GM18502 (cell line): ENCODE measurements around the gene NCAM2.
A peak's percentile ranks its signal among the peaks of the same experiment; 100 is the strongest.

ENCODE experiments used
- ATAC-seq: cut with Tn5 transposase; IDR thresholded peaks from one replicate; pipeline ENCODE4 v1.9.1; 2021; ENCODE audit warnings: mild to moderate bottlenecking; ENCODE audit not compliant: unreplicated experiment, poor library complexity

The NCAM2 gene

DNA sequence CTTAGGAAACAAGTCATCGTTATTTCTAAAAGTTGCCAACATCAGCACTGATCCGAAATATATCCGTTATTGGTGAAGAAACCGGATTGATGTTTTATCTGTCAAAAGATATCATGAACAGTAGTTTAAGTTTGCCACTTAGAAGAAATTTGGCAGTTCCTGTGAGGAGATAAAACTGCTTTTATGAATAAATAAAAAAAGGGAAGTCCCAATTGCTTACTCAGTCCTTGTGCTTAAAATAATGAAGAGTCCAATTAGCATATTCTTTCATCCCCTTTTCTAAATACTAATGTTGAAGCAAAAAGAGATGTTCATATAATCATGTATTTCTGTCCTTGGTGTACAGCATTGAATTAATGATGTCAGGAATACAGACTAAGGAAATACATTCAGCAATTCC is 164.6 kb downstream of the NCAM2 start:
- ATAC-seq = no peak

DNA sequence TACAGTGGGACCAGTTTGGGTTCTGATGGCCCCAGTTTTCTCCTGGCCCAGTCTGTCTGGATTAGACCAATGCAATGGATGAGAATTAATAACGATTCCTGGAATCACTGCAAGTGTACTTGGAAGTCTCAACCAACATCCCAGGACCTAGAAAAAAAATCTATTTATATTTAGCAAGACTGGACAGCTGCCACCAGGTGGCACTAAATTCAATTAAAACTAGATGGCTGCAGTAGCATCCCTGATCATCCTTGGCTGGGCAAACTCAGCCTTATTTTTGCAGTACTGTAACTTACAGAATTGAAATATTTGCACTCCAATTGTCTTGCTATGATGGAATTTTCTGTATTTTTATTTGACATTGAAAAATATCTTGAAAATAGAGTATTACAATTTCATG is 165.7 kb downstream of the NCAM2 start:
- ATAC-seq = peak; percentile 71

DNA sequence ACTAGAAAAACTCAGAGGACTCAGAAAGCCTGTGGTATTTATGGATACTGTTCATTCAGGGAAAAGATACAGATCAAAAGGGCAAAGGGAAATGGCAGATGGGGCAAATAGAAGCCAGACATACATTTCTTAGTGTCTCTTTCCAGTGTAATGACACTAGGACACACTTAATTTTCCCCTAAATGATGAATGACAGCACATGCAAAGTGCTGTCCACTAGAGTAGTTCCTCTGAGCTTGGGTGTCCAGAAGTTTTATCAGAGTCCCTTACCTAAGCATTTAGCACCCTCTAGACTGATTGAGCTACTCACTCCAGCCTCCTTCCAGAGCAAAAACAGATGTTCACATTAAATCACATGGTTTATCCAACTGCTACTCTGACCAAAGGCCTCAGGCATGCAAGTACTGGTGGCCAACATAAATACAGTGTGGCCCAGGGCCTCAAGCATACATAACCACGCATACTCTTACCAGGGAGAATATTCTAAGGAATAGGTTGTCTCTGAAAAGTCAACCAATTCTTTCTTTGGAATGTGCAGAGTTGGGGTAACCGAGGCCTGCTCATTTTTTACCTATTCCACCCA is 166.9 kb downstream of the NCAM2 start:
- no peak for ATAC-seq

DNA sequence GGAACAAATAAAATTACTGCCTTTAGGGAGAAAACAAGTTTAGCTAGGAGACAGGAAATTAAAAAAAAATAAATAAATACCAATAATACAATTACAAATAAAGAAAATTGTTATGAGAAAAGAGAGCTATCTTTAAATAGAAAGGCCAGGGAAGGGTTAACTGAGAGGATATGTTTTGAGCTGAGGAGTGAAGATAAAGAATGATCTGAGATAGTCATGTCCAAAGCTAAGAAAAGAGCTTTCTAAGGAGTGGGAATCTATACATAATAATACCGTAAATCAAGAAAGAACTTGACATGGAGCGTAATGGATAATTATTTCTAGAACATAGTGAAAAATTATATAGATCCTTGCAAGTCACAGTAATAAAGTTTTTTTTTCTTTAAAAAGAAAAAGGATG is 176.5 kb downstream of the NCAM2 start:
- ATAC-seq = no peak

DNA sequence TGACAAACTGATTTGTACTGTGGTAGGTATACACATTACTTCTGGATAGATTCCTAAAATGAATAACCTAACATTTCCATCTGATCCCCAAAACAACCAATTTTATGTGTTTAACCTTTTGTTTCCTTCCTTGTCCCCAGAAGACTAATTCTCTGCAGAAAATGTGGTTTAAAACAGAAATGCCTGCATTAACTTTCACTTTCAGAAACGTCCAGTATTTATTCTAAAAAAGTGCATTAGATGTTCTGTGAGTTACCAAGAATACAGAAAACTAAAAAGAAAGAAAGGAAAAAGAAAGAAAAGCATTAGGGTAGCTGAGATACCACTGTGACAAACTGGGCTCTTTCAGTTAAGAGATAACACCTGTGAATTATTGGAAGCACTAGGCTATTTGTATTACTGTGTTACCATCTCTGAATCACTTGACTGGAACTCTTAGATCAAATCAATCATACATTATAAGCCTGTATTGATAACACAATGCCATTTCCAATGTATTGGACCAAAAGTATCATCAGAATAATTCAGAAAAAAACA is 177.7 kb downstream of the NCAM2 start:
- ATAC-seq = no peak

DNA sequence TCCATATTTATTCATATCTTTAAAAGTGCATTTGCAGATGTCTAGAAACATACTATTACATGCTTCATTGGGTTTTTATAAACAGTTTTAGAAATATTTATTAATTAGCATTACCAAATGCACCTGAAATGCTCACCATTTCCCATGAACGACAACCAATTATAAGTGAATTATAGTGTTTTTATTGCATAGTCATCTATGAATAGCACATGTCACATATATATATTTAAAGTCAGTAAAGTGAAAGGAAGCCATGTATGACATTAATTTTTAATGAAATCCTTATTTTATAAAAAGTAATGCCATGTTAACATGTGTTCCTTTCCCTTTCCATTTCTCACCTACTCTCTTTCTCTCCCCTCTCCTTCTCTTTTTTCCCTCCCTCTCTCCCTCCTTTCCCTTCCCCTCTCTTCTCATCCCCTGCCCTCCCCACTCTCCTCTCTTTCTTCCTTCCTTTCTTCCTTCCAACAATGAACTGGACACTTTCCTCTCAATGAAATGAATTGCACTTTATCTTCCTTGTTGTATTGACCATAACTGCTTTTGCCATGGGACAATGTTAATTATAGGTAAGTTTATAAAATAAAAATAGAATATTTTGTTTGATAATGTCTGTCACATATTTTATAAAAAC is 179.3 kb downstream of the NCAM2 start:
- no peak for ATAC-seq

DNA sequence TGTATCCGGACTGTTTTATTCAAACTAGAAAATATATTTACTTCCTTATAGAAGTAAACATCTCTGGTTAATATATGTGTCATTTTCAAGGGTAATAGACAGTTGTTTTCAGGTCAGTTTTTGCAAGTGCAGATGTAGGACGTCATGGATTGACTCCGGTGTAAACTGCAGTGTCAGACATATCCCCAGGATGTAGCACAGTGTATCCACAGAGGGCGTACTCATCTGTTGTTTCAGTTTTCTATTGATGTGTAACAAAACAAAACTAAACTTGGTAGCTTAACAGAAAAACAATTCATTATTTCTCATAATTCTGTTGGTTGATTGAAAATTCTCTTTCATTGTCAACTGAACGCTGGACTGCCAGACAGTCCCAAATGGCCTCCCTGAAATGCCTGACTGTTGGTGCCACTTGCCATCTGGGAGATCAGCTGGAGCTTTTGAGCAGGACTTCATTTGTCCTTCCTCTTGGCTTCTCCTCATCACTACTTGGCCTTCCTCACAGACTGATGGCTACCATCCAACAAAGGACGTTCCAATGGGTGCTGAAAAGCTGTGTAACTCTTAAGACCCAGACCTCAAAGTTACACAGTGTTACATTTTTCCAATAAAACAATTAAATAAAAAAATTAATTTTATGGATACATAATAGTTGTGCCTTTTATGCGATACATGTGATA is 181.6 kb downstream of the NCAM2 start:
- ATAC-seq = no peak

DNA sequence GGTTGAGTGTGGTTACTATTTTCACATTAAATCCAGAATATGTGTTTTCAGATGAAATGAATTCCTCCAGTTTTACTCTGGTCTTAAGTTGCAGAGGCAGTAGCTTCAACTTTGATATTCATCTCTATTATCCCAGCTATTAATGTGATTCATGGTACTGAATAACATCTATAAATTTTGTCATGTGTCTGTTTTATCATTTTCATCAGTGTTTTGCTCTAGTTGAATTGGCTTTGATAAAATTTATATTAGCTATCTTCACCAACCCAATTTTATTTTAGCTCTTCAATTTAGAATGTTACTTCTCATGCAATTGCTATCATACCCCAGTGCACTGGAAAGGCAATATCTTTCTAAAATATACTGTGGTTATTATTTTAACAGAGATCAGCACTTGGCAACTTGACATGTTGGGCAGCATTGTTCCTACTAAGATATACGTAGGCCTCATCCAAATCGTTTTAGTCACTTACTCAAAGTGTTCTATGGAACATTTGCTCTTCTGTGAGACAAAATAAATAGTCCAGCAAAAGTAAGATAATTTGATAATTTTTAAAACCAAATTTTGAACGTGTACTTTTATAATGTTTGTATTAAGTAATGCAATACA is 184.3 kb downstream of the NCAM2 start:
- no peak for ATAC-seq

DNA sequence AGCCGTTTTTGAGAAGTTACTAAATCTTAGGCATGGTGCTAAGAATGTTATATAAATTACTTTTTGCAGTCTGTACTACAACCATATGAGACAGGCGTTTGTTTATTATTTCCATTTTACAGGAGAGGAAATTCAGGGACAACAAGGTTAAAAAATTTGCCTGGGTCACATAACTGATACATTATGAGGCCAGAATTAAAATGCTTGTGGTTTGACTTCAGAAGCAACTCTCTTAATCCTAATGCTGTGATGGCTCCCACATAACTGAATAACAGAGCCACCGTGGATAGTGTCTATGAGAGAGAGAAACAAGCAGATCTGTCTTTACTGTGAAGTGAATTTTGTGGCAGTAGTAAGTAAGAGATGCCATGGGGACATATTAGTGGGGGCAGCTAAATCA is 184.9 kb downstream of the NCAM2 start:
- no peak for ATAC-seq

DNA sequence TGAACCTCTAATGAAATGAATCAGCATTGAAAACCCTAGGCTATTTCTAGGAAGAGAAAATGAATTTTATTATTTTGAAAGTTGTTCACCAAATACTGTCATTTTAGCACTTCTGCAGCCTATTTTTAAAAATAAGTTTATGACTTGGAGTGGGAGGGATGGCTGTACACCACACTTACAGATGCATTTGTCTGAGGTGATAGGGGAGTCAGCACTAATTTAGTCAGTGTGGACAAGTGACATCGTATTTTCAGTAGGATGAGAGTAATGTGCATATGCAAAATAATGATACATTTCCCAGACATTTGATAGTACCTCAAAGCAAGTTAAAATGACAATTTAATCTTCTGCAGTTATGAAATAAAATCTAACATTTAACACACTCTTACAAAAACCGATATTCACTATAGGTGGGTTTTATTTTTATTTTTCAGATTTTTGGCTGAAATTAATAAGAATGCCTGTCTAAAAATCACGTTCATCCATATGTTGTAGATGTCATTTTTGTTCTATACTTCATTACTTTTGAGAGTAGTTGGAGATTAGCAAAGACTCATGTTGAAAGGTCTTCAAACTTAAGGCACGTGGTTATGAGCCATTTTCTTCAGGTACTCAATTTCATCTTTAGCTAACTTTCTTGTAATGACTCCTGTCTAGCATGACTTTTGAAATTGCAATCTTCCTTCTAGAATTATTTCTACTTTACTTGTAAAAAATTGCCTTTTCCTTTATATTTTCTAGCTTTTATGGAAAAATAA is 186.7 kb downstream of the NCAM2 start:
- no peak for ATAC-seq

DNA sequence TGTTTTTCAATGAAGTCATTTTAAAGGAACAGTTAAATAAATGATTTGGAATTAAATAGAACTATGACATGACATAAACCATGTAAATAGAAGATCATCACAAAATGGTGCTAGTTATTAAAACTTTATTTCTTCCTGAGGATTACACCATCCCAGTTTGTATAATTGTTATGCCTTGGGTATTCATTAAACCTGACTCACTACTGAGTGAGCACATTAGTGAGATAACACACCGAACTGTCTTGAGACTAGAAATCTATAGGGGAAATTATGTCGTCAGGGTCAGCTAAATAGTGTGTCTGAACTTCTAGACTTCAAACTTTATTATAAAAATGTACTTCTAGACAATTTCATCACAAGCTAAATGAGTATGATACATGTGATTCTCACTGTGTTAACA is 189.4 kb downstream of the NCAM2 start:
- no peak for ATAC-seq

DNA sequence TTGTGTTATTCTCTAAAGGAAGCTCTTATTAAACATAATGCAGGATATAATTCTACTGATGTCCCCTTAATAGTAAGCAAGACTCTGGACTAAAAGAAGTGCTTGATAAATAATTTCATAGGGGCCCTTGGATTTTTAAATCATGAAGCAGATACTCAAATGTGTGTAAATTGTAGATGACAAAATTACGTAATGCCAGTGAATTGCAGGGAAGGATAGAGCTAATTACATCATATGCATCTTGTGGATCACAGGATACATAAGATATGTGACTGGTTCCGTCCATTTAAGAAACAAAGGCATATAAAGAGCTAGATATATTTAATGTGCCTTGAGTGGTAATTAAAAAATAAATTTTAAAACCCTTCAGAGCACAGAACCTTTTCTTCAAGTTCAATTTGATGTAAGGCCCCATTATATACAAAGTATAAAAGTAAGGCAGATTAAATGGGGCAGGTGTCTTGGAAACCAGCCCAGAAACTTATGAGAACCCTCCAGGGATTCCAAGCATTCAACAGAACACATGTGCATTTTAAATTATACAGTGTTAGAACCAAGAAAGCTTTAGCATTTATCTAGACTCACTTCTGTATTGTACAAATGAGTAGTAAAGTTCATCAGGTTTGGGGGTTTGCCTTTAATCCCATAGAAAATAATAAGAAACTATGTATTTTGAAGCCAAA is 190.4 kb downstream of the NCAM2 start:
- ATAC-seq = no peak

DNA sequence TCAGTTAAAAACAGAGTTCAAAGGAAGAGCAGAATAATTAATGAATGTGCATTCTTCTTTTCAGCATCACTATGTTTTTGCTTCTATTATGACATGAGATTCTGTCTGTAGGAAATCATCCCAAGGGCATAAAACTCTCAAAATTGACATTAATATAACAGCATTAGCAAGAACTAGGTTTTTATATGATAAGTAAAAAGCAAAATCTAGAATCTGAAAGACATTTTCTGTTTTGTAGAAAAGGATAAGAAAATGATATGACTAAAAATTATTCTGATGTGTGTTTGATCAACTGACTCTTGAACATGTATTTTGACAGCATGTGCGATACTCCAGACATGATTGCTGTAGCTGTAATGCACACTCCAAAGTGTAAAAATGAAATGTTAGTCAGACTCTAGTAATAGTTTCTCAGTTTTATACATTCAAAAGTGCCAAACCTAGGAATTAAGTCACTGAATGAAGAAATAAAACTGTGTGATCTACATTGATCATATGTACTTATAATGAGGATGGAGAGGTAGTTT is 197.3 kb downstream of the NCAM2 start:
- ATAC-seq = no peak

DNA sequence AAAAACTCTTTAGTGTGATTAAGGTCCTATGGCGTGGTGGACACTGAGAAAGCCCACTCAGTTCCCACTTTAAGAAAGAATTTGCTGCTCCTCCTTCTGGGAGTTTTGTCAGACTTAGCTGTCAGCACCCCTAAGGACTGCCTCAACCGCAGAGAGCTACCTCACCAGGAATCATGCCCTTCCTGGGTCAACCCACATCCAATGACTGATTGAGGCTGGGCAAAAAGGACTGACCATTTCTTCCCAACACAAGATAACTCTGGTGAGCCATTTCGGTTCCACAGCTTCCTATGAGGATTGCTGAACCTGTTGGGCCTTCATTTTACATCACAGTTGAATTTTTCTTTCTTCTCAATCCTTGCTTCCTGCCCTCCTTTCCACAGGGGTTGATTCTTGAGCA is 197.9 kb downstream of the NCAM2 start:
- ATAC-seq = no peak

DNA sequence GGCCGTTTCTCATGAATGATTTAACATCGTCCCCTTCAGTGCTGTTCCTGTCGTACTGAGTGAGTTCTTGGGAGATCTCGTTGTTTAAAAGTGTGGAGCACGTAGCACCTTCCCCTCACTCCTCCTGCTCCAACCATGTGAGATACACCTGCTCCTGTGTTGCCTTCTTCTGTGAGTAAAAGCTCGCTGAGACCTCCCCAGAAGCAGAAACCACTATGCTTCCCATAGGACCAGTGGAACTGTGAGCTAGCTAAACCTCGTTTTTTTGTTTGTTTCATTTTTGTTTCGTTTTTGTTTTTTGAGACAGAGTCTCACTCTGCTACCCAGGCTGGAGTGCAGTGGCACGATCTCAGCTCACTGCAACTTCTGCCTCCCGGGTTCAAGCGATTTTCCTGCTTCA is 198.6 kb downstream of the NCAM2 start:
- no peak for ATAC-seq

DNA sequence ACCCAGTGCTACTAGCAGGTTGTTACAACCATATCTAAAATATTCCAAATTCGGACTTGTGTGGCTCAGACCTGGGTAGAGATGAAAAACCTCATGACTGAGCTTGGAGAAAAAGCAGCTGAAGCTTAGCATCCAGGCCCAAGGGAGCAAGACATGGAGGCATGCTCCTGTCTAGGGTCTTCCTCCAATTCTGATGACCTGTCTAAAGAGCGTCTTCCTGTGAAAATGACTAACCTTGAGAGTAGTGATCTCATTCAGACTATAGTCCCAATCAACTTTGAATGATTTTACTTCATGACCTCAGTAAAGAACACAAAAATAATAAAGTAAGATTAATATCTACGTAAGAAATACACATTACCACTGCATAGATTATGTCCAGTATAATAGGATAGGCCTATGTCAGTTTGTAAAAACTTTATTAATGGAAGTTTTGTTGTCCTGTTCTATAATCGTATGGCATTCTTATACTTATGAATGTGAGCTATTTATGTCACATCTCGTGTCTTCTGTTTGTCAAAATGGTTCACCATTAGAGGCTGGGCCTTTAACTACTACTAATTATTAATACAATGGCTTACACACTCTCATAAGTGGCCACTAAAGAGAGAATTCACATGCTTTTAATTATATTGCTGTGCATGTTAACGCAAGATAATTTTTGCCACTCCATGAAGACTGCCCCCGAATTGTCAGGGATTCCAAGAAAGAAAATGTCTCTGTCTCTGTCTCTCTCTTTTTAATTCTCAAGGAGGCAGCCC is 201.3 kb downstream of the NCAM2 start:
- no peak for ATAC-seq

DNA sequence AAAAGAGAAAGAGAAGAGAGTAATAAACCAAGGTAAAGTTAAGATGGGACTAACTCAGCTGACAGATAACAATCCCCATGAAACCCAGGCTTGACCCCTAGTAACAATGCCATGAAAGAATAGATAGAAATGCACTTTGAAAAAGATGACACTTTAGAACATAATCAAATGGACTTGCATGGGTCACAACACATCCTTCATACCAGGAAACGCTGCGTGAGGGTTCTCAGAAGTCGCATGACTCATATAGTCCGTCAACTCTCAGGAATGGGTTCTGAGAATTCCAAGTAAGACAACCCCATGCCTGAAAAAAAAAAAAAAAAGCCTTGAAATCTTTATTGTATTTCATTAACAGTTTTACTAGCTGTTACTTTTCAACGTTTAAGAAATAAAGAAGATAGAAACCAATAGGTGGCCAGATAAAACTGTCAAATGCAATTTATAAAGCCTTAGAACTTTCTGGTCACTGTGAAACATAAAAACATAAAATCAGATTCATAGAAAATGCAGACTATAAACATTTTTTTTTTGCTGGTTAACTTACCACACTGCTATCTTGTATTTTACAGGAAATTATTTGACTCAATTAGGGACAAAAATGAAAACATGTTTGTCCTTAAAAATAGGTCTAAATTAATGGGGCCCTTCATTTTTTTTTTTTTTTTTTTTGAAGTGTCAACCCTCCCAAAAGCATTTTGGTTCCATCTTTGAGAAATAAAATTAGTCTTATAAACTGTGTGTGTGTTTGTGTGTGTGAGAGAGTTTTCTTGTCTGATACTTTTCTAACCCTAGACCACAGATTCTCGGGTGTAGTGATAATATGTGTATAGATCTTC is 202.1 kb downstream of the NCAM2 start:
- no peak for ATAC-seq

DNA sequence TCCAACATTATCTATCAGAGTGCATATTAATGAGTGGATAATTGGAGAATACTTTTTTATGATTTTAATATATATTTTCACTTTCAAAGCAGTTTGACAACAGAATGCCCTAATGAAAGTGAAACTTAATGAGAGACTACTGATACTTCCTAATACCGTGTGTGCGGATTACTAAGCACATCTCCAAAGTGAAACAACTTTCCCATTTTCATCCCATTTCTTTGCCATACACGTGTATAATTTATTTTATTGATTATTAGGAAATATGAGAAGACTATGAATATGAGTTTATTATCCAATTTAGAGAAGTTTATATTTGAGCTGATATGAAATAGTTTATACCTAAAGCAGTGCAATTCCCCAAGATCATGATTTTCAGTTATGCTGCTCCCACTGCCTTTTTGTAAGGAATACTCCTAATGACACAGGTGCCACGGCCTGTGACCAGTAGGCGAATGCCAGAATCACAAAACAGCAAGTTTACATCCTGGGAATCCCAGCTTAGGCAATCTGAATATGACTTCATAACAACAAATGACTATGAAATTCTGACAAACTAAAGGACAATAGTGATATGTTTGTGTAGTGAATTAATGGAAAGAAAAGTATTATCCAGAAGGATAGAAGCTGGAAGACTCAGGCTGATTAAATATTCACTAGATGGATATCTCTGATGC is 202.9 kb downstream of the NCAM2 start:
- ATAC-seq = no peak
